OCI-LY3 (cell line): ENCODE measurements around the gene PI4KB.

Source experiments
- CTCF ChIP-seq: fragments of 200-600, 300-600 bp; sonication (generic); IDR thresholded peaks from 2 replicates; pipeline ENCODE4 v1.5.1; 2014; ENCODE audit warnings: antibody characterized with exemption, low read length, low read depth
- EZH2phosphoT487 ChIP-seq: fragments of 200-600 bp; shearing (Covaris generic); IDR thresholded peaks from 2 replicates; pipeline ENCODE4 v1.6.1; 2018; ENCODE audit warnings: antibody characterized with exemption, mixed run types, low read depth

GRCh38 chr1:151324390-151324930 is 2.8 kb downstream of the PI4KB start:
- TF ChIP-seq CTCF (no peak), EZH2phosphoT487 (no peak)
